Endometrial microvascular endothelial cells (primary cell): Measurements from ENCODE around the gene APOA5. TPM values are rescaled to one million over a fixed set of nuclear protein-coding genes. Genes with fewer than 3 reads are reported as not detected.
"Not testable (repeated sequence)": the region's sequence is repeated elsewhere in the genome, so short reads cannot be mapped to it uniquely, and the experiment has no call there.

Source experiments
- in situ Hi-C: cut with HindIII; loops from 2 replicates; pipeline ENCODE4 v1.10.0; 2017; ENCODE audit warnings: low sequenced_read_pairs, low pct_unique_long_range_greater_than_20kb; ENCODE audit errors: inconsistent ontology term
- total RNA-seq: library from RNA; depleted of rRNA; stranded (reverse); fragments of >200 nt; gene quantifications from one replicate; pipeline ENCODE4 v1.2.3, GENCODE V29; 2015; ENCODE audit errors: inconsistent ontology term

The APOA5 gene
- total RNA-seq: not detected

- in situ Hi-C loops: no loop called here
These were observed at the start of gene APOA5 for GRCh38 chr11:116791813-116792143. Gene APOA5 (minus strand): TSS chr11:116791879. CDS start chr11:116791860, 19 bp downstream.

GRCh38 chr11:116840746-116841296 is 49.1 kb upstream of the APOA5 start:
- in situ Hi-C loops: no loop called here

GRCh38 chr11:116840224-116840745 is 48.6 kb upstream of the APOA5 start:
- in situ Hi-C loops: no loop called here

- in situ Hi-C loops: no loop called here
These were observed 46.8 kb upstream of the APOA5 start for GRCh38 chr11:116838321-116839084.

- in situ Hi-C loops: no loop called here
These were observed 45.8 kb upstream of the APOA5 start, which contains the start of gene APOA1 for GRCh38 chr11:116837231-116838091. Gene APOA1 (minus strand): TSS chr11:116837622. CDS start chr11:116837387, 235 bp downstream.

GRCh38 chr11:116836632-116836991 is 44.9 kb upstream of the APOA5 start:
- in situ Hi-C loops: no loop called here

GRCh38 chr11:116835791-116836631 is 44.3 kb upstream of the APOA5 start:
- in situ Hi-C loops: no loop called here

GRCh38 chr11:116835042-116835772 is 43.5 kb upstream of the APOA5 start:
- in situ Hi-C loops: no loop called here

- in situ Hi-C loops: not testable (repeated sequence)
These were observed 42.9 kb upstream of the APOA5 start for GRCh38 chr11:116834535-116835041.

- in situ Hi-C loops: no loop called here
These were observed 42.3 kb upstream of the APOA5 start for GRCh38 chr11:116833816-116834534.

GRCh38 chr11:116833491-116833815 is 41.8 kb upstream of the APOA5 start:
- in situ Hi-C loops: no loop called here

- in situ Hi-C loops: no loop called here
These were observed 40.9 kb upstream of the APOA5 start for GRCh38 chr11:116832350-116833290.

- in situ Hi-C loops: no loop called here
These were observed 40.2 kb upstream of the APOA5 start for GRCh38 chr11:116831790-116832349.

- in situ Hi-C loops: no loop called here
These were observed 38.7 kb upstream of the APOA5 start for GRCh38 chr11:116830184-116830912.

- in situ Hi-C loops: no loop called here
These were observed 38.0 kb upstream of the APOA5 start, which contains the start of gene APOC3 for GRCh38 chr11:116829525-116830183. Gene APOC3 (plus strand): TSS chr11:116829907. CDS start chr11:116830583, 676 bp downstream.
